ENCODE measurements around the gene NBPF9. TPM values are rescaled to one million over a fixed set of nuclear protein-coding genes. Genes with fewer than 3 reads are reported as not detected.
"Not testable (repeated sequence)": the region's sequence is repeated elsewhere in the genome, so short reads cannot be mapped to it uniquely, and the experiment has no call there.

Gene NBPF9
- polyA plus RNA-seq, 2 donors = 4.9 to 7.4 TPM

DNA sequence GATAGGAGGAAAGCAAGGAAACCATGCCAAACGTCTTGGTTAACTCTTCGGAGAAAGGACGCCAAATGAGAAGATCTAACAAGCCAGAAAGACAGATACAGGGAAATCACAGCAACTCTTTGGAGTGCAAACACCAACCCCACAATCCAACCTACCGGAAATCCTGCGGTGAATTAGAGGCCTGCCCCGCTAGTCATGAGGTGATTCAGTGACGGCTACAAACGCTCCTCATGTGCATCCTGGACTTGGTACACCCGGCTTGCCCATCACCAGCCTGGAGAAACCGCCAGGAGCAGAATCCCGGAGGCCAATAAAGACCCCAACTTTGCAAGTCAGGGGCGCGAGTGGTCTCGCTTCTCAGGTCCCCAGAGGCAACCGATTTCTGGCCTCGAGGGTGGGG, 777 bp downstream of the NBPF9 start:
- not testable (repeated sequence) for H3K27me3 ChIP-seq (ENCODE audit: control insufficient read depth in 1 of 2, insufficient read depth in 2 of 2, low read length in 2 of 2); H3K9me3 ChIP-seq (ENCODE audit: control insufficient read depth in 2 of 2, insufficient read depth in 1 of 2, low read depth in 1 of 2, low read length in 1 of 2); H3K4me1 ChIP-seq (ENCODE audit: control insufficient read depth in 2 of 2, insufficient read depth in 2 of 2, low read length in 1 of 2); H3K4me3 ChIP-seq (ENCODE audit: low read depth in 1 of 2, low read length in 2 of 2); H3K27ac ChIP-seq (ENCODE audit: low read depth in 2 of 2, low read length in 1 of 2); H3K36me3 ChIP-seq (ENCODE audit: control insufficient read depth in 2 of 2, insufficient read depth in 2 of 2, low read length in 1 of 2)
- WGBS, 2 donors = 0 to 1% methylated on average over 6 to 8 of the region's 16 CpGs

GRCh38 chr1:149098276-149098675, 5.1 kb downstream of the NBPF9 start:
- H3K36me3 ChIP-seq (ENCODE audit: control insufficient read depth in 2 of 2, insufficient read depth in 2 of 2, low read length in 1 of 2); H3K9me3 ChIP-seq (ENCODE audit: control insufficient read depth in 2 of 2, insufficient read depth in 1 of 2, low read depth in 1 of 2, low read length in 1 of 2); H3K27ac ChIP-seq (ENCODE audit: low read depth in 2 of 2, low read length in 1 of 2); H3K27me3 ChIP-seq (ENCODE audit: control insufficient read depth in 1 of 2, insufficient read depth in 2 of 2, low read length in 2 of 2); H3K4me1 ChIP-seq (ENCODE audit: control insufficient read depth in 2 of 2, insufficient read depth in 2 of 2, low read length in 1 of 2); H3K4me3 ChIP-seq (ENCODE audit: low read depth in 1 of 2, low read length in 2 of 2): not testable (repeated sequence)
- 68 to 80% methylated on average over 6 of the region's 8 CpGs for WGBS, 2 donors

GRCh38 chr1:149093155-149093554, 10.2 kb downstream of the NBPF9 start:
- not testable (repeated sequence) for H3K36me3 ChIP-seq (ENCODE audit: control insufficient read depth in 2 of 2, insufficient read depth in 2 of 2, low read length in 1 of 2); H3K4me1 ChIP-seq (ENCODE audit: control insufficient read depth in 2 of 2, insufficient read depth in 2 of 2, low read length in 1 of 2); H3K27ac ChIP-seq (ENCODE audit: low read depth in 2 of 2, low read length in 1 of 2); H3K9me3 ChIP-seq (ENCODE audit: control insufficient read depth in 2 of 2, insufficient read depth in 1 of 2, low read depth in 1 of 2, low read length in 1 of 2); H3K27me3 ChIP-seq (ENCODE audit: control insufficient read depth in 1 of 2, insufficient read depth in 2 of 2, low read length in 2 of 2); H3K4me3 ChIP-seq (ENCODE audit: low read depth in 1 of 2, low read length in 2 of 2)
- WGBS, 2 donors = 64 to 73% methylated on average over 5 to 6 of the region's 6 CpGs

DNA sequence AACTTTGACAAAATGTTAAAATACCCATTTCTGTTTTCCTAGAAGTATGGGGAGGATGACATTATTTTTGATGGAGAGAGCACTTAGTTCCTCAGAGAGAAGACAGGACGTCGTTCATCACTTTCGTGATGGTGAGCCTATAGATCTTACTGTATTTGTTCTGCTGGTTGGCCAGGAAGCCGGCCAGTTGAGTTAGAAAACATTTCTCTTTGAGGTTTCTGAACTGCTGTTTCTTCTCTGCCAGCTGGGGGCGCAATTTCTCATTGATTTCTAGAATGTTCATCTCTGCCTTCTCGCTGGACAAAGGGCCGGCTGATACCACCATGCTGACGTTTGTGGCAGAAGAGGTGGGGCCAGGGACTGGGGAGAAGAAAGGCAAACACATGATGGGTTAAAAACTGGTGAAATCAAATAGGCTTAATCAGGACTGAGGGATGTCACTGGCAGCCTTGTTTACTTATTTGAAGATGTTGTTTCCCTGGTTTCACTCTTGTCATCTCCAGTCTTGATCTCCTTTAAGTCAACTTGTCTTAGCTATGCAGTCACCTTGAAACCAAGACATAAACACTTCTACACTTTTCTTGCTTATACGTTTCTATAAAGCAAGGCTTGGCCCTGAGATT, 27.7 kb downstream of the NBPF9 start:
- not testable (repeated sequence) for H3K4me3 ChIP-seq (ENCODE audit: low read depth in 1 of 2, low read length in 2 of 2); H3K4me1 ChIP-seq (ENCODE audit: control insufficient read depth in 2 of 2, insufficient read depth in 2 of 2, low read length in 1 of 2); H3K27me3 ChIP-seq (ENCODE audit: control insufficient read depth in 1 of 2, insufficient read depth in 2 of 2, low read length in 2 of 2); H3K9me3 ChIP-seq (ENCODE audit: control insufficient read depth in 2 of 2, insufficient read depth in 1 of 2, low read depth in 1 of 2, low read length in 1 of 2); H3K27ac ChIP-seq (ENCODE audit: low read depth in 2 of 2, low read length in 1 of 2); H3K36me3 ChIP-seq (ENCODE audit: control insufficient read depth in 2 of 2, insufficient read depth in 2 of 2, low read length in 1 of 2)
- WGBS, 2 donors = 56 to 57% methylated on average over 4 of the region's 9 CpGs

DNA sequence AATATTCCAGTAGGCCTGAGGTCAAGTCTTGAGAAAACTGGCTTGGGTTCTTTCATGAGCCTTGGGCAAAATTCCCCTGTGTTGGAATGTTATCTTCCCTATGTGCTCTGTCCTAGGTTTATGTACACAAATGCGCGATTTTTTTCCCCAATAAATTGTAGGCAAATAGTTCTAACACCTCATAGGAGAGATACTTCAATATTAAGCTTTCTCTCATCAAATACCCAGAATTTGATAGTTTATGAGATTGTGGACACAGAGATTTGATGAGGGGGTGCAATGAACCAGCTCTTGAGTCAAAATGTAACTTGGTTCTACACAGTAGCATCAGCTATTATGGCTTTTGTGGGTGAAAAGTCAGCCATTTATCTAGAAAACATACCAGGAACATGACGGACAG, 38.7 kb downstream of the NBPF9 start:
- H3K27me3 ChIP-seq (ENCODE audit: control insufficient read depth in 1 of 2, insufficient read depth in 2 of 2, low read length in 2 of 2); H3K4me1 ChIP-seq (ENCODE audit: control insufficient read depth in 2 of 2, insufficient read depth in 2 of 2, low read length in 1 of 2); H3K4me3 ChIP-seq (ENCODE audit: low read depth in 1 of 2, low read length in 2 of 2); H3K36me3 ChIP-seq (ENCODE audit: control insufficient read depth in 2 of 2, insufficient read depth in 2 of 2, low read length in 1 of 2); H3K9me3 ChIP-seq (ENCODE audit: control insufficient read depth in 2 of 2, insufficient read depth in 1 of 2, low read depth in 1 of 2, low read length in 1 of 2); H3K27ac ChIP-seq (ENCODE audit: low read depth in 2 of 2, low read length in 1 of 2): not testable (repeated sequence)
- WGBS, 2 donors = 85% methylated on average over 3 of the region's 3 CpGs

- not testable (repeated sequence) for H3K4me1 ChIP-seq (ENCODE audit: control insufficient read depth in 2 of 2, insufficient read depth in 2 of 2, low read length in 1 of 2); H3K36me3 ChIP-seq (ENCODE audit: control insufficient read depth in 2 of 2, insufficient read depth in 2 of 2, low read length in 1 of 2); H3K4me3 ChIP-seq (ENCODE audit: low read depth in 1 of 2, low read length in 2 of 2); H3K9me3 ChIP-seq (ENCODE audit: control insufficient read depth in 2 of 2, insufficient read depth in 1 of 2, low read depth in 1 of 2, low read length in 1 of 2); H3K27me3 ChIP-seq (ENCODE audit: control insufficient read depth in 1 of 2, insufficient read depth in 2 of 2, low read length in 2 of 2); H3K27ac ChIP-seq (ENCODE audit: low read depth in 2 of 2, low read length in 1 of 2)
- WGBS, 2 donors = 71 to 76% methylated on average over 3 to 4 of the region's 4 CpGs
These were observed 60.3 kb downstream of the NBPF9 start for GRCh38 chr1:149043056-149043455.

DNA sequence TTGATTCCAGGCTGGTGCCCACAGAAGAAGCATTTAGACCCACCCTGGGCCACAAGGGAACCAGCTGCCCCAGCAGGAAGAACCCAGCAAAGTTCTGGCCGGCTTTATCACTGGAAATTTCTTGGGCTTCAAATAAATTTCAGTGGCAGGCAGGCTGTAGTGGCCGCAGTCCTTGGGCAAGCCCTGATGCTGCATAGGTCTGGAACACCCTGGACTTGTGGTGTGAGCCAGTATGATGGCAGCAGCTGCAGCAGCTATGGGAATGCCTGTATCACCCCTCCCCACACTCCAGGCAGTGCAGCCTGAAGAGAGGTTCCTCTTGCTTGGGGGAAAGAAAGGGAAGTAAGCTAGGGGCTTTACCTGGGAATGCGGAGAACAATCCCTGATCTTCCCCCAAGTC, 69.4 kb downstream of the NBPF9 start:
- not testable (repeated sequence) for H3K27ac ChIP-seq (ENCODE audit: low read depth in 2 of 2, low read length in 1 of 2); H3K27me3 ChIP-seq (ENCODE audit: control insufficient read depth in 1 of 2, insufficient read depth in 2 of 2, low read length in 2 of 2); H3K36me3 ChIP-seq (ENCODE audit: control insufficient read depth in 2 of 2, insufficient read depth in 2 of 2, low read length in 1 of 2); H3K4me1 ChIP-seq (ENCODE audit: control insufficient read depth in 2 of 2, insufficient read depth in 2 of 2, low read length in 1 of 2); H3K4me3 ChIP-seq (ENCODE audit: low read depth in 1 of 2, low read length in 2 of 2); H3K9me3 ChIP-seq (ENCODE audit: control insufficient read depth in 2 of 2, insufficient read depth in 1 of 2, low read depth in 1 of 2, low read length in 1 of 2)
- WGBS, 2 donors = 89 to 100% methylated on average over 1 to 2 of the region's 3 CpGs

- WGBS, 2 donors = no CpG with 5 or more reads among the region's 3 CpGs
These were observed 79.0 kb downstream of the NBPF9 start for GRCh38 chr1:149024327-149024726.

DNA sequence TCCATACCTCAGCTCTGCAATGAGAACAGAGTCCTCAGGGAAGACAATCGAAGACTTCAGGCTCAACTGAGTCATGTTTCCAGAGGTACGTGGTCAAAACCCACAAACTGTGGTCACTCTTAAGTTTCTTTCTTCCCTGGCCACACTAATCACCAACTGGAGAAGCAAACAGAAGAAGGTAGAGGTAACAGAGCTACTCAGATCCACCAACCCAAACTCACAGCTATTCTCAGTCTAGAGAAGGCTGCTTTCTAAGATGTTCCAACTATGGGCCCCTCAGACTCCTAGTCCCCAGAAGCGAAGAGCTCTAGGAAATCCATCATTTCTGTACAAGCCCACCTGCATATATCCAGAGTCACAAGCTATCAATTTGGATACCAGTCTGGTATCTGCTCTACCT, 84.8 kb downstream of the NBPF9 start:
- not testable (repeated sequence) for H3K36me3 ChIP-seq (ENCODE audit: control insufficient read depth in 2 of 2, insufficient read depth in 2 of 2, low read length in 1 of 2); H3K4me3 ChIP-seq (ENCODE audit: low read depth in 1 of 2, low read length in 2 of 2); H3K4me1 ChIP-seq (ENCODE audit: control insufficient read depth in 2 of 2, insufficient read depth in 2 of 2, low read length in 1 of 2); H3K9me3 ChIP-seq (ENCODE audit: control insufficient read depth in 2 of 2, insufficient read depth in 1 of 2, low read depth in 1 of 2, low read length in 1 of 2); H3K27me3 ChIP-seq (ENCODE audit: control insufficient read depth in 1 of 2, insufficient read depth in 2 of 2, low read length in 2 of 2); H3K27ac ChIP-seq (ENCODE audit: low read depth in 2 of 2, low read length in 1 of 2)
- 86 to 91% methylated on average over 2 of the region's 3 CpGs for WGBS, 2 donors

More at GRCh38 chr1:149024327-149024726, 79.0 kb downstream of the NBPF9 start:
- H3K36me3 ChIP-seq (ENCODE audit: control insufficient read depth in 2 of 2, insufficient read depth in 2 of 2, low read length in 1 of 2); H3K27me3 ChIP-seq (ENCODE audit: control insufficient read depth in 1 of 2, insufficient read depth in 2 of 2, low read length in 2 of 2); H3K4me3 ChIP-seq (ENCODE audit: low read depth in 1 of 2, low read length in 2 of 2); H3K4me1 ChIP-seq (ENCODE audit: control insufficient read depth in 2 of 2, insufficient read depth in 2 of 2, low read length in 1 of 2); H3K27ac ChIP-seq (ENCODE audit: low read depth in 2 of 2, low read length in 1 of 2); H3K9me3 ChIP-seq (ENCODE audit: control insufficient read depth in 2 of 2, insufficient read depth in 1 of 2, low read depth in 1 of 2, low read length in 1 of 2): not testable (repeated sequence)

DNA sequence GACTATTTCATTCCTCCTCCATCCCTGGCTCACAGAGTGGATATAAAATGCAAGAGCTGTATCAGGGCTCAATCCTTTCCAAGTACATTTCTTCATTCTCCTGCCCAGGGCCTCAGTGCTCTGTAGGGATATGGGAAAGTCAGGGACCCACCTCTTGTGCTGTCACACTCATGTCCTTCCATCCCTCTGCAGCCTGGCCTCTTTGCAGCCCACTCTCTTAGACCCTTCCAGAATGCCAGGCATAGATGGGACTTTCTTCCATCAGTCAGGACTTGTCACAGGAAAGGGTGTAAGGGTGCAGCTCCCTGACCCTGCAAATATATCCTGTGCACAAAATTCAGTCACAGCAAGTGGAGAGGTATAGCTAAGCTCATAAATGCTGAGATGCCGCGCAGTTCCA, 86.7 kb downstream of the NBPF9 start:
- H3K36me3 ChIP-seq (ENCODE audit: control insufficient read depth in 2 of 2, insufficient read depth in 2 of 2, low read length in 1 of 2); H3K4me3 ChIP-seq (ENCODE audit: low read depth in 1 of 2, low read length in 2 of 2); H3K9me3 ChIP-seq (ENCODE audit: control insufficient read depth in 2 of 2, insufficient read depth in 1 of 2, low read depth in 1 of 2, low read length in 1 of 2); H3K27ac ChIP-seq (ENCODE audit: low read depth in 2 of 2, low read length in 1 of 2); H3K27me3 ChIP-seq (ENCODE audit: control insufficient read depth in 1 of 2, insufficient read depth in 2 of 2, low read length in 2 of 2); H3K4me1 ChIP-seq (ENCODE audit: control insufficient read depth in 2 of 2, insufficient read depth in 2 of 2, low read length in 1 of 2): not testable (repeated sequence)
- WGBS, 2 donors = 98 to 100% methylated on average over 2 of the region's 2 CpGs

All from esophagus (tissue), 2 donors.